Psoas muscle (tissue), 8 donors: ENCODE results near the gene CLIC3. TPM values are rescaled to one million over a fixed set of nuclear protein-coding genes. Genes with fewer than 3 reads are reported as not detected.

ENCODE experiments used
- ATAC-seq, 4 donors: fragments of 200-7000 bp; cut with Tn5 transposase; one replicate each; pipeline ENCODE4 v1.9.1; 2020; ENCODE audit warnings: moderate library complexity in 3 of 4, mild to moderate bottlenecking in 2 of 4
- DNase-seq, 2 donors: peaks; one replicate each; pipeline ENCODE4 v3.0.0-alpha.2; 2020
- H3K27ac ChIP-seq: fragments of 200-600 bp; one replicate; pipeline ENCODE4 v1.8.0; 2022
- H3K27me3 ChIP-seq, 3 donors: fragments of 200-600 bp in 1 of 3; one replicate each; pipeline versions ENCODE4 v1.6.1 to v1.8.0; 2013 to 2022; ENCODE audit warnings: low read length in 2 of 3, mild to moderate bottlenecking in 2 of 3, moderate library complexity in 1 of 3; ENCODE audit not compliant: insufficient read depth in 3 of 3
- H3K36me3 ChIP-seq, 2 donors: fragments of 200-600 bp in 1 of 2; one replicate each; pipeline versions ENCODE4 v1.6.1 to v1.8.0; 2013 to 2022; ENCODE audit warnings: low read depth in 1 of 2, mild to moderate bottlenecking in 1 of 2, moderate library complexity in 1 of 2; ENCODE audit not compliant: insufficient read depth in 1 of 2
- H3K4me1 ChIP-seq: fragments of 200-600 bp; one replicate; pipeline ENCODE4 v1.8.0; 2022
- H3K4me3 ChIP-seq: fragments of 200-600 bp; one replicate; pipeline ENCODE4 v1.8.0; 2022; ENCODE audit warnings: mild to moderate bottlenecking
- H3K9me3 ChIP-seq: fragments of 200-600 bp; one replicate; pipeline ENCODE4 v1.8.0; 2022
- WGBS, 3 donors: extraction: QIAGEN DNeasy Blood & Tissue Kit; methylation state at CpG; one replicate each; pipeline versions ENCODE4 v1.1.6 to v1.1.7; 2013; 5-methylcytosine and 5-hydroxymethylcytosine counted together
- intact Hi-C, 2 donors: fragments of 100-400 bp; cut with DNase I; formaldehyde crosslinking; loops; one replicate each; pipeline versions ENCODE4 v1.11.0 to v1.14.2; 2022
- polyA plus RNA-seq, 3 donors: library from polyadenylated mRNA; stranded (reverse); fragments of 200-250 nt; gene quantifications; one replicate each; pipeline ENCODE4 v1.2.3, GENCODE V29; 2013
- total RNA-seq, 4 donors: library from RNA; stranded (reverse); fragmentation: NEBNext Ultra II Directional in 2 of 4; extraction: Animal tissue kit (Norgen Biotek cat#: 25700) in 2 of 4; gene quantifications; one replicate each; pipeline versions ENCODE4 v1.2.1 to v1.2.4, GENCODE V29; 2021 to 2023
- TF ChIP-seq, protein P1 (sequence below): fragments of 200-600 bp; IDR thresholded peaks from one replicate; pipeline ENCODE4 v1.8.0; 2022; ENCODE audit warnings: antibody characterized with exemption
- donor health status: healthy with polysubstance abuse.
- donor health status: DM: no; HTN: no; CAD: no; lungs with moderate emphysema.
- donor health status: Bipolar disorder and iron deficiency.
- donor health status: healthy.
- donor health status: DM: yes; HTN: yes; CAD: no.
- donor health status: DM: no; HTN: no; CAD: no.
- donor health status: DM: no; HTN: no; CAD: no.
- donor health status: DM: yes; HTN: yes; CAD: no.

CLIC3 gene
- total and polyA plus RNA-seq, 7 donors: 0.38 to 0.94 (median 0.67) TPM; not detected in 1

DNA sequence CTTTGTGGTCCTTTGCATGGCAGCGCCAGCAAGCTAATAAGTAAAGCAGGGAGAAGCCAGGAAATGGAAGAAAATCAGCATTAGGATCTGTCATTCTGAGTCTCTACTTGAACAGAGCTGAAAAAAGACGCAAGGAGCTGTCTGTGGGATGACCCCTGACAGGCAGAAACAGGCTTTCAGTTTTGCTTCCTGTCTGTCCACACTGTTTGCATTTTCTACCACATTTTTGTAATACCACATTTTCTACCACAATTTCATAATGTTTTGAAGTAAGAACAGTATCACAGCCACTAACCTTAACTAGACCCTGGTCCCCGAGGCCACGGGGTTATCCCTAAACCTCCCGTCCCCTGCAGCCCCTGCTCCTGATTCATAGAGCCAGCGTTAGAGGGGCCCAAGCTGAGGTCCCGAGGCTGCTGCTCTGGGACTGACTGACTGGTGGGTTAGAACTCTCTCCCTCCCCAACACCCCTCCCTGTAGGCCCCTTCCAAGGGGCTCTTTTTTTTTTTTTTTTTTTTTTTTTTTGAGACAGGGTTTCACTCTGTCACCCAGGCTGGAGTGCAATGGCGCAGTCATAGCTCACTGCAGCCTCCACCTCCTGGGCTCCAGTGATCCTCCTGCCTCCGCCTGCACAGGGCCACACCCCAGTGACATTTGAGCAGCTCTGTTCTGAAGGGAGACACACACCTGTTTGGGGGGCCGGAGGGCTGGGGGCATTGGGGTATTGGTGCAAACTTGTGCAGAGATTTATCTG is 4.0 kb upstream of the CLIC3 start:
- Histone ChIP-seq H3K4me3 (no peak overlapping the region), H3K9me3 (no peaks in the 10 kb centered on the region), H3K27ac (no peak overlapping the region), H3K27me3 (peaks cover 0 to 14% (median 11%) of the 10 kb centered on the region in 3 donors), H3K36me3 (no peaks in the 10 kb centered on the region), H3K4me1 (no peaks in the 10 kb centered on the region)
- ATAC-seq (no peak), DNase-seq (no peak)
- TF ChIP-seq, protein P1, sequence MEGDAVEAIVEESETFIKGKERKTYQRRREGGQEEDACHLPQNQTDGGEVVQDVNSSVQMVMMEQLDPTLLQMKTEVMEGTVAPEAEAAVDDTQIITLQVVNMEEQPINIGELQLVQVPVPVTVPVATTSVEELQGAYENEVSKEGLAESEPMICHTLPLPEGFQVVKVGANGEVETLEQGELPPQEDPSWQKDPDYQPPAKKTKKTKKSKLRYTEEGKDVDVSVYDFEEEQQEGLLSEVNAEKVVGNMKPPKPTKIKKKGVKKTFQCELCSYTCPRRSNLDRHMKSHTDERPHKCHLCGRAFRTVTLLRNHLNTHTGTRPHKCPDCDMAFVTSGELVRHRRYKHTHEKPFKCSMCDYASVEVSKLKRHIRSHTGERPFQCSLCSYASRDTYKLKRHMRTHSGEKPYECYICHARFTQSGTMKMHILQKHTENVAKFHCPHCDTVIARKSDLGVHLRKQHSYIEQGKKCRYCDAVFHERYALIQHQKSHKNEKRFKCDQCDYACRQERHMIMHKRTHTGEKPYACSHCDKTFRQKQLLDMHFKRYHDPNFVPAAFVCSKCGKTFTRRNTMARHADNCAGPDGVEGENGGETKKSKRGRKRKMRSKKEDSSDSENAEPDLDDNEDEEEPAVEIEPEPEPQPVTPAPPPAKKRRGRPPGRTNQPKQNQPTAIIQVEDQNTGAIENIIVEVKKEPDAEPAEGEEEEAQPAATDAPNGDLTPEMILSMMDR: no peak
- intact Hi-C loops: no loop called here
- 65 to 72% (median 68%) methylated on average over 10 of the region's 10 CpGs for WGBS, 3 donors

DNA sequence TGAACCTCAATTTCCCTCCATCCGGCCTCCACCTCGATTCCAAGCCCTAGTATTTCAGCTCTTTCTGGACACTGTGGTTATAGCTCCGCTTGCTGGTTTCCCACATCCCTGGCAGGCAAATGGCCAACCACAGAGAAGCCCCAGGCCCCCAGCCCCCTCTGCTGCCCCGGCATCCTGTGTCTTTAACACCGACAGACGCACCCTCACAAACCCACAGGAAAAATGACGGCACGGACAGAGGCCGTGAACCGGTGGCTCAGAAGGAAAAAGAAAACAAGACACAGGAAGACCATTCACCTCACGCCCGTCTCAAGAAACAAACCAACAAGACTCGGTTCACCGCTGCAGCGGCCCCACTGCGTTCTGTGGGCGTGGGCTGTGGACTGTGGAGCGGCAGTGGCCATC is 1.5 kb upstream of the CLIC3 start:
- no peak overlapping the region for H3K4me3 ChIP-seq
- peaks cover 0 to 11% of the 10 kb centered on the region in 2 donors for H3K36me3 ChIP-seq
- H3K4me1 ChIP-seq: peaks cover 7% of the 10 kb centered on the region
- H3K27ac ChIP-seq: no peak overlapping the region
- intact Hi-C loops: no loop called here
- ATAC-seq (no peak), DNase-seq (no peak)
- TF ChIP-seq, protein P1: no peak
- no peaks in the 10 kb centered on the region for H3K9me3 ChIP-seq
- peaks cover 0 to 19% (median 17%) of the 10 kb centered on the region in 3 donors for H3K27me3 ChIP-seq
- WGBS, 3 donors: 59 to 66% (median 65%) methylated on average over 18 of the region's 18 CpGs

DNA sequence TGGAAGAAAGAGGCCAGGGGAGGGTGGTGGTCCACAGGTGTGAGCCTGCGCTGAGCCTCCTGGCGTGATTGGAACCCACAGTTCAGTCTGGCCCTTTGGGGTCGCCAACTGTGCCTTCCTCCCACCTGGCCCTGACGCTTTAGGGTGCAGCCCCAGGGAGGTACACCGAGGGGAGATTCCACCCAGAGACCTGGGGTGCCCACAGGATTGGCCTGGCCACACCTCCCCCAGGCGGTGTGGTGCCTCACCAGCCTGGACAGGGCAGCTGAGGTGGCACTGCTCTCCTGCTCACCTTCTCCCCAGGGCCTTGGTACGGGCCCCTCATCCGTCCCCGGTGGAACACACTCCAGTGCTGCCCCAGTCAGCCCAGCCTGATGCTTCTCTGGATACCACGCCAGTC is 1.0 kb upstream of the CLIC3 start:
- Histone ChIP-seq H3K9me3 (no peaks in the 10 kb centered on the region), H3K4me1 (peaks cover 10% of the 10 kb centered on the region), H3K27ac (no peak overlapping the region), H3K36me3 (peaks cover 0 to 11% of the 10 kb centered on the region in 2 donors), H3K27me3 (peaks cover 0 to 19% (median 17%) of the 10 kb centered on the region in 3 donors), H3K4me3 (no peak overlapping the region)
- TF ChIP-seq, protein P1: no peak
- intact Hi-C loops: no loop called here
- no peak for ATAC-seq
- DNase-seq: no peak
- WGBS, 3 donors: 76 to 83% (median 78%) methylated on average over 10 of the region's 10 CpGs

DNA sequence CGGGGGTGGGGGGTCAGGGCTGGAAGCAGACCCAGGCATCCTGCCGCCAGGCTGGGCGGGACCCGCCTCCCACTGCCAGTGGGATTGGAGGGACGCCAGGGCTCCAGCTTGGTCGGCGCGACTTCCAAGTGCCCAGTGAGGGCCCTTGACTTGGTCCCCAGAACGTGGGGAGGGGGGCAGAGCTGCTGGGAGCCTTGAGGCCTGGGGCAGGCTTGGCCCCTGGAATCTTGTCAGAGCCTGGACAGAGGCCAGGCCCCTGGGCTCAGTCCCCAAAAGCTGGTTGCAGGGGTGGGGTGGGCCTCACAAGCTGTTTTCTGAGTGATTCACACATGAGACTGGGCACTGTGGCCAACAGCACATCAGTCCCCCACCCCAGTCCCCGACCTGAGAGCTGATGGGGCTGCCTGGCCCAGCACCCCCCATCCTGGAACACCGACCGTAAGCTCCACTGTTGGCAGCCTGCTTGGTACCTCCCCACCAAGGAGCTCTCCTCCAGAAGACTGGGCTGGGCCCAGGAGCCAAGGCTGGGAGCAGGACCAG is 526 bp downstream of the CLIC3 start:
- Histone ChIP-seq H3K27me3 (peaks cover 0 to 19% (median 17%) of the 10 kb centered on the region in 3 donors), H3K36me3 (peaks cover 0 to 11% of the 10 kb centered on the region in 2 donors), H3K4me1 (peaks cover 10% of the 10 kb centered on the region), H3K9me3 (no peaks in the 10 kb centered on the region), H3K27ac (no peak overlapping the region), H3K4me3 (no peak overlapping the region)
- ATAC-seq: no peak
- no peak for DNase-seq
- intact Hi-C loops: no loop called here
- WGBS, 3 donors: 10 to 21% (median 21%) methylated on average over 12 of the region's 12 CpGs
- TF ChIP-seq, protein P1: no peak
